ENCODE results near the gene CS.
"Not testable (repeated sequence)": the region's sequence is repeated elsewhere in the genome, so short reads cannot be mapped to it uniquely, and the experiment has no call there.

Gene CS

GRCh38 chr12:56337753-56338251, 37.7 kb upstream of the CS start:
- DNase-seq (ENCODE audit: extremely low read depth, low read depth): no peak

GRCh38 chr12:56336361-56337167, 36.4 kb upstream of the CS start:
- DNase-seq (ENCODE audit: extremely low read depth, low read depth): no peak
- TF ChIP-seq CTCF (IDR thresholded peaks at IDR 0.05; ENCODE audit: low read depth, low read length): no peak

More at GRCh38 chr12:56337753-56338251, 37.7 kb upstream of the CS start:
- no peak for TF ChIP-seq CTCF (IDR thresholded peaks at IDR 0.05; ENCODE audit: low read depth, low read length)

GRCh38 chr12:56335527-56335926, 35.4 kb upstream of the CS start:
- DNase-seq (ENCODE audit: extremely low read depth, low read depth): not testable (repeated sequence)

- DNase-seq (ENCODE audit: extremely low read depth, low read depth): no peak
- TF ChIP-seq CTCF (IDR thresholded peaks at IDR 0.05; ENCODE audit: low read depth, low read length): no peak
Observed at GRCh38 chr12:56334490-56334793, 34.3 kb upstream of the CS start.

- TF ChIP-seq CTCF (IDR thresholded peaks at IDR 0.05; ENCODE audit: low read depth, low read length): peak; percentile 71
- DNase-seq (ENCODE audit: extremely low read depth, low read depth): peak; percentile 89
Observed at GRCh38 chr12:56333679-56334489, 33.8 kb upstream of the CS start, which contains the start of gene PAN2. Gene PAN2, minus strand, starts transcription at chr12:56334000. Its CDS starts 906 bp downstream, at chr12:56333094.

GRCh38 chr12:56333197-56333678, 33.1 kb upstream of the CS start:
- no peak for TF ChIP-seq CTCF (IDR thresholded peaks at IDR 0.05; ENCODE audit: low read depth, low read length)
- no peak for DNase-seq (ENCODE audit: extremely low read depth, low read depth)

GRCh38 chr12:56332512-56333196, 32.5 kb upstream of the CS start:
- no peak for TF ChIP-seq CTCF (IDR thresholded peaks at IDR 0.05; ENCODE audit: low read depth, low read length)
- no peak for DNase-seq (ENCODE audit: extremely low read depth, low read depth)

Measured in AG09319 (cell line).